A549 (cell line): ENCODE measurements around the gene CCDC47. TPM values are rescaled to one million over a fixed set of nuclear protein-coding genes. Genes with fewer than 3 reads are reported as not detected.

Experiments
- ATAC-seq, 2 experiments: fragments of 200-7000 bp in 1 of 2; fragments of >200 bp in 1 of 2; cut with Nextera tagmentation in 1 of 2; cut with Tn5 transposase in 1 of 2; 3 replicates each; pipeline versions ENCODE4 v1.8.0 to v1.9.1; 2018 to 2020; ENCODE audit warnings: mild to moderate bottlenecking in 1 of 2, moderate library complexity in 1 of 2
- CTCF ChIA-PET: fragments of 300-600 bp; sonication (Branson Sonifier 250); formaldehyde crosslinking; extraction: SDS; loops from one replicate; lab custom pipeline; 2021; ENCODE audit warnings: antibody characterized with exemption, inconsistent platforms; lab: Yijun Ruan, JAX
- POLR2A ChIA-PET: fragments of 350-600 bp; formaldehyde crosslinking; extraction: SDS; loops from one replicate; lab custom pipeline; 2021; ENCODE audit warnings: antibody characterized with exemption, inconsistent platforms; lab: Yijun Ruan, JAX
- DNase-seq, 2 experiments: peaks; one replicate each; pipeline versions ENCODE4 v3.0.0 to v3.0.0-alpha.2; 2011 to 2016; ENCODE audit warnings: low read depth in 1 of 2, low spot score in 1 of 2
- FAIRE-seq: peaks from 2 replicates; lab custom pipeline; 2011; peaks lifted over from hg19 to GRCh38; lab: Jason Lieb, UNC
- H3K27ac ChIP-seq, 2 experiments: fragments of >200 bp; sonication (Bioruptor Twin); formaldehyde crosslinking; 3 replicates each; pipeline ENCODE4 v1.5.1; 2016 to 2017
- H3K4me1 ChIP-seq: fragments of >200 bp; sonication (Bioruptor Twin); formaldehyde crosslinking; 3 replicates; pipeline ENCODE4 v1.6.1; 2016
- H3K4me2 ChIP-seq: fragments of >200 bp; sonication (Bioruptor Twin); formaldehyde crosslinking; 3 replicates; pipeline ENCODE4 v1.6.1; 2016
- H3K4me3 ChIP-seq: fragments of >200 bp; sonication (Bioruptor Twin); formaldehyde crosslinking; 3 replicates; pipeline ENCODE4 v1.5.1; 2016
- H3K9me3 ChIP-seq: fragments of >200 bp; sonication (Bioruptor Twin); formaldehyde crosslinking; 3 replicates; pipeline ENCODE4 v1.6.1; 2016
- ATOH8 ChIP-seq: fragments of 250-450 bp; sonication (Bioruptor Pico); IDR thresholded peaks from 2 replicates; pipeline ENCODE4 v1.5.0; 2020; ENCODE audit warnings: low read depth, mild to moderate bottlenecking, moderate library complexity
- BCL3 ChIP-seq: fragments of >200 bp; sonication (Bioruptor Twin); formaldehyde crosslinking; IDR thresholded peaks from 3 replicates; pipeline ENCODE4 v1.6.1; 2016
- CBX8 ChIP-seq: fragments of 200-600 bp; sonication (generic); IDR thresholded peaks from 2 replicates; pipeline ENCODE4 v1.6.1; 2016
- CEBPB ChIP-seq, 2 experiments: fragments of >200 bp in 1 of 2; sonication (Bioruptor Twin) in 1 of 2; formaldehyde crosslinking in 1 of 2; IDR thresholded peaks; 2 replicates each; pipeline ENCODE4 v1.6.1; 2012 to 2016
- CHD4 ChIP-seq: fragments of 200-600 bp; sonication (generic); IDR thresholded peaks from 2 replicates; pipeline ENCODE4 v1.6.1; 2016; ENCODE audit warnings: antibody characterized with exemption, mild to moderate bottlenecking, borderline replicate concordance
- E2F6 ChIP-seq: IDR thresholded peaks from 2 replicates; pipeline ENCODE4 v1.6.1; 2012; ENCODE audit warnings: low read depth, borderline replicate concordance
- EP300 ChIP-seq, 2 experiments: fragments of >200 bp; sonication (Bioruptor Twin); formaldehyde crosslinking; IDR thresholded peaks; 2 replicates in 1 of 2; 3 replicates in 1 of 2; pipeline ENCODE4 v1.6.1; 2016 to 2017
- ESRRA ChIP-seq: fragments of 150-350 bp; IDR thresholded peaks from 2 replicates; pipeline ENCODE4 v1.6.1; 2014; ENCODE audit warnings: mild to moderate bottlenecking, low read length, borderline replicate concordance
- FOSB ChIP-seq: fragments of 250-450 bp; sonication (Bioruptor Pico); IDR thresholded peaks from 2 replicates; pipeline ENCODE4 v1.5.0; 2020; ENCODE audit warnings: mild to moderate bottlenecking, moderate library complexity
- FOXS1 ChIP-seq: fragments of 250-450 bp; sonication (Bioruptor Pico); IDR thresholded peaks from 2 replicates; pipeline ENCODE4 v1.5.0; 2020; ENCODE audit warnings: mild to moderate bottlenecking, moderate library complexity
- GATA3 ChIP-seq: IDR thresholded peaks from 2 replicates; pipeline ENCODE4 v1.6.1; 2012; ENCODE audit warnings: borderline replicate concordance
- HMGXB4 ChIP-seq: fragments of 250-450 bp; sonication (Bioruptor Pico); IDR thresholded peaks from 2 replicates; pipeline ENCODE4 v1.5.0; 2021; ENCODE audit warnings: mild to moderate bottlenecking, moderate library complexity, borderline replicate concordance
- HOXA7 ChIP-seq: fragments of 250-450 bp; sonication (Bioruptor Pico); IDR thresholded peaks from 2 replicates; pipeline ENCODE4 v1.5.0; 2020; ENCODE audit warnings: mild to moderate bottlenecking, moderate library complexity
- HOXB13 ChIP-seq: fragments of 250-450 bp; sonication (Bioruptor Pico); IDR thresholded peaks from 2 replicates; pipeline ENCODE4 v1.5.0; 2020; ENCODE audit warnings: low read depth, mild to moderate bottlenecking, moderate library complexity
- HOXB5 ChIP-seq: fragments of 250-450 bp; sonication (Bioruptor Pico); IDR thresholded peaks from 2 replicates; pipeline ENCODE4 v1.5.0; 2020; ENCODE audit warnings: mild to moderate bottlenecking, moderate library complexity
- JUN ChIP-seq, 2 experiments: fragments of >200 bp; sonication (Bioruptor Twin); formaldehyde crosslinking; IDR thresholded peaks; 2 replicates in 1 of 2; 3 replicates in 1 of 2; pipeline ENCODE4 v1.6.1; 2016 to 2017
- JUNB ChIP-seq: fragments of >200 bp; sonication (Bioruptor Twin); formaldehyde crosslinking; IDR thresholded peaks from 2 replicates; pipeline ENCODE4 v1.6.1; 2016
- KDM1A ChIP-seq: fragments of 200-600 bp; sonication (generic); IDR thresholded peaks from 2 replicates; pipeline ENCODE4 v1.6.1; 2016; ENCODE audit warnings: low read depth, mild to moderate bottlenecking
- MAX ChIP-seq: IDR thresholded peaks from 2 replicates; pipeline ENCODE4 v1.6.1; 2012
- MAZ ChIP-seq: fragments of 150-350 bp; IDR thresholded peaks from 2 replicates; pipeline ENCODE4 v1.6.1; 2014; ENCODE audit warnings: antibody characterized with exemption, low read depth, low read length, borderline replicate concordance
- MYC ChIP-seq: IDR thresholded peaks from 2 replicates; pipeline ENCODE4 v1.6.1; 2012; ENCODE audit warnings: mild to moderate bottlenecking, inconsistent platforms, low read length, improper control_type of control experiment, borderline replicate concordance
- NR3C1 ChIP-seq: fragments of >200 bp; sonication (Bioruptor Twin); formaldehyde crosslinking; IDR thresholded peaks from 3 replicates; pipeline ENCODE4 v1.6.1; 2017
- PHF8 ChIP-seq: fragments of 200-600 bp; sonication (generic); IDR thresholded peaks from 2 replicates; pipeline ENCODE4 v1.6.1; 2016; ENCODE audit warnings: low read depth, mild to moderate bottlenecking, antibody characterized with exemption, moderate library complexity, borderline replicate concordance
- POLR2A ChIP-seq: IDR thresholded peaks from 2 replicates; pipeline ENCODE4 v1.6.1; 2012; ENCODE audit warnings: mild to moderate bottlenecking, low read length
- POLR2AphosphoS2 ChIP-seq: conservative IDR thresholded peaks from 2 replicates; pipeline ENCODE4 v1.6.1; 2012; ENCODE audit warnings: low read length, improper control_type of control experiment, inconsistent platforms
- RAD21 ChIP-seq, 2 experiments: fragments of >200 bp in 1 of 2; sonication (Bioruptor Twin) in 1 of 2; formaldehyde crosslinking in 1 of 2; IDR thresholded peaks in 1 of 2; conservative IDR thresholded peaks in 1 of 2; 2 replicates in 1 of 2; 3 replicates in 1 of 2; pipeline ENCODE4 v1.6.1; 2012 to 2018; ENCODE audit warnings: inconsistent platforms in 1 of 2
- RARB ChIP-seq: fragments of 250-450 bp; sonication (Bioruptor Pico); IDR thresholded peaks from 2 replicates; pipeline ENCODE4 v1.8.0; 2021; ENCODE audit warnings: mild to moderate bottlenecking, moderate library complexity
- RNF2 ChIP-seq: fragments of 200-600 bp; sonication (generic); IDR thresholded peaks from 2 replicates; pipeline ENCODE4 v1.6.1; 2016; ENCODE audit warnings: low read depth, mild to moderate bottlenecking, antibody characterized with exemption, moderate library complexity, borderline replicate concordance
- SMC3 ChIP-seq: fragments of >200 bp; sonication (Bioruptor Twin); formaldehyde crosslinking; IDR thresholded peaks from 3 replicates; pipeline ENCODE4 v1.6.1; 2018; ENCODE audit warnings: inconsistent platforms
- SREBF2 ChIP-seq: fragments of 450-650 bp; IDR thresholded peaks from 2 replicates; pipeline ENCODE4 v1.6.1; 2014; ENCODE audit warnings: mild to moderate bottlenecking, moderate library complexity
- TFCP2L1 ChIP-seq: fragments of 250-450 bp; sonication (Bioruptor Pico); IDR thresholded peaks from 2 replicates; pipeline ENCODE4 v1.5.0; 2021; ENCODE audit warnings: mild to moderate bottlenecking
- TP53 ChIP-seq: fragments of 250-450 bp; sonication (Bioruptor Pico); IDR thresholded peaks from 2 replicates; pipeline ENCODE4 v1.5.0; 2021; ENCODE audit warnings: mild to moderate bottlenecking, moderate library complexity
- USF2 ChIP-seq: fragments of 450-650 bp; IDR thresholded peaks from 2 replicates; pipeline ENCODE4 v1.6.1; 2014; ENCODE audit warnings: antibody characterized with exemption
- ZC3H11A ChIP-seq: fragments of 450-650 bp; IDR thresholded peaks from 2 replicates; pipeline ENCODE4 v1.6.1; 2014; ENCODE audit warnings: antibody characterized with exemption, mild to moderate bottlenecking
- ZFP36 ChIP-seq: fragments of 450-650 bp; IDR thresholded peaks from 2 replicates; pipeline ENCODE4 v1.6.1; 2014; ENCODE audit warnings: borderline replicate concordance; ENCODE audit not compliant: partially characterized antibody
- ZNF302 ChIP-seq: fragments of 250-450 bp; sonication (Bioruptor Pico); IDR thresholded peaks from 2 replicates; pipeline ENCODE4 v1.9.0; 2021; ENCODE audit warnings: inconsistent platforms, mild to moderate bottlenecking, moderate library complexity
- WGBS: methylation state at CpG from one replicate; pipeline ENCODE4 v1.1.6; 2017; ENCODE audit errors: missing lambda C conversion rate; 5-methylcytosine and 5-hydroxymethylcytosine counted together
- polyA plus RNA-seq, 4 experiments: library from polyadenylated mRNA; depleted of rRNA in 3 of 4; stranded (reverse); fragments of >200 nt; fragmentation: RNase III in 1 of 4; extraction: RNeasy Plus Mini Kit Qiagen cat#74134 plus additional on column Dnase treatment in 1 of 4; gene quantifications; 2 replicates in 3 of 4; 3 replicates in 1 of 4; pipeline ENCODE4 v1.2.3, GENCODE V29; 2011 to 2017

Gene CCDC47
- polyA plus RNA-seq, 2 of the 4 experiments (the other 2 are of a cell fraction) = 141 to 163 TPM

GRCh38 chr17:63774141-63774968 lies 958 bp upstream of the CCDC47 start, which contains the start of gene DDX42:
TSS of gene DDX42 (plus strand) at chr17:63774170. CDS start at chr17:63787050, 12,880 bp downstream.
- ChIA-PET POLR2A (interaction anchor here (0.6 to 2.7 kb wide), 24 partner anchors 9 to 372 kb away, joined by 3 to 35 read pairs (median 8); partner anchors contain the start of genes MAP3K3, PSMC5, SMARCD2 and STRADA), CTCF (interaction anchor here (1.0 to 3.3 kb wide), 11 partner anchors 9 to 345 kb away, joined by 3 to 15 read pairs (median 3); no protein-coding TSS in a partner anchor)
- Histone ChIP-seq H3K4me3 (peak within 1 kb of the TSS; percentile 71), H3K4me1 (peaks cover 34% of the 10 kb centered on the region), H3K9me3 (no peaks in the 10 kb centered on the region), H3K4me2 (peak within 1 kb of the TSS; percentile 97), H3K27ac (peak within 1 kb of the TSS; percentile 98 to 99)
- peak; percentile 44 to 55 for ATAC-seq
- no peak for FAIRE-seq
- DNase-seq = peak; percentile 58 to 77
- WGBS = 1% methylated on average over 44 of the region's 67 CpGs
- TF ChIP-seq MYC = no peak
- no peak for TF ChIP-seq GATA3
- TF ChIP-seq TP53 (CRISPR knock-in tag) = no peak
- TF ChIP-seq CEBPB (IDR thresholded peaks at IDR 0.05) = no peak
- TF ChIP-seq HOXB13 (CRISPR knock-in tag) = no peak
- no peak for TF ChIP-seq ATOH8 (CRISPR knock-in tag)
- TF ChIP-seq ZC3H11A = no peak
- no peak for TF ChIP-seq KDM1A
- TF ChIP-seq EP300 (IDR thresholded peaks at IDR 0.05) = no peak
- TF ChIP-seq ESRRA = no peak
- no peak for TF ChIP-seq SMC3
- TF ChIP-seq JUNB = no peak
- no peak for TF ChIP-seq USF2
- no peak for TF ChIP-seq POLR2A
- peak in 1 of 2 experiments; percentile 76; a peak in 3 of 5 replicates for TF ChIP-seq JUN (IDR thresholded peaks at IDR 0.05)
- no peak for TF ChIP-seq HOXA7 (CRISPR knock-in tag)
- TF ChIP-seq HOXB5 (CRISPR knock-in tag) = no peak
- no peak for TF ChIP-seq RARB (CRISPR knock-in tag)
- TF ChIP-seq E2F6 = no peak
- TF ChIP-seq BCL3 = 0 out of 3 replicates have a peak, but pooled peaks have one; percentile 28
- no peak for TF ChIP-seq ZNF302 (CRISPR knock-in tag)
- no peak for TF ChIP-seq FOSB
- peak; percentile 81 for TF ChIP-seq HMGXB4
- TF ChIP-seq MAX = no peak
- TF ChIP-seq CBX8 = no peak
- no peak for TF ChIP-seq FOXS1
- TF ChIP-seq MAZ = no peak
- no peak for TF ChIP-seq POLR2AphosphoS2
- no peak for TF ChIP-seq RAD21 (conservative IDR thresholded peaks at IDR 0.05 in 1 of 2, IDR thresholded peaks at IDR 0.05 in 1 of 2)
- no peak for TF ChIP-seq NR3C1
- TF ChIP-seq TFCP2L1 (CRISPR knock-in tag) = 0 out of 2 replicates have a peak, but pooled peaks have one; percentile 13
- no peak for TF ChIP-seq RNF2
- no peak for TF ChIP-seq ZFP36
- no peak for TF ChIP-seq CHD4
- TF ChIP-seq PHF8 = peak; percentile 81
- TF ChIP-seq SREBF2 = no peak
